ENCODE measurements around the gene ALDOB. TPM values are rescaled to one million over a fixed set of nuclear protein-coding genes. Genes with fewer than 3 reads are reported as not detected.

Gene ALDOB
- total RNA-seq, 1 donor from 2014 or later = not detected

Other genes with a start within 250 kb of the ALDOB start
- gene BAAT, start 50.8 kb downstream of the ALDOB start, total RNA-seq = not detected
- gene MRPL50, start 37.2 kb downstream of the ALDOB start, total RNA-seq = 11.3 TPM
- 31.1 TPM for gene ZNF189, start 36.9 kb downstream of the ALDOB start, total RNA-seq
- 59.2 TPM for gene RNF20, start 98.1 kb upstream of the ALDOB start, total RNA-seq
- gene PPP3R2, start 159.2 kb upstream of the ALDOB start, total RNA-seq = not detected

Data from sciatic nerve (tissue), 1 donor.